ENCODE data around the gene GMPS.

DNA sequence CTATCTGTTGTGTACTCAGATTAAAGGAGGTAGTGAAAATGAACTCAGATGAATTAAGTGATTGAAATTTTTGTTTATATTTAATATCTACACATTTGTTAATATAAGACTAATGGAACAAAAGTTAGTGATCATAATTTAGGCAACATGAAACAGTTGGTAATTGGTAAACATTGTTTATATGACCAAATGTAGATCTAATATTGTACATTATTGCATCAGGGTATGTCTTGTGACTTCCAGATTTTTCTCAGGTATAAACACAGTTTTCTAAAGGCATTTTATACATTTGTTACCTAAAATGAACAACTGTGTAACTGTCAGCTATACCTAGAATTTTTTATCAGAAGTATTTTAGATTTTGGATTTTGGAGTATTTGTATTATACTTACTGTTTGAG, 14.8 kb downstream of the GMPS start:
- no peak for TF ChIP-seq CEBPB (IDR thresholded peaks at IDR 0.05; ENCODE audit: low read depth, low read length)
- TF ChIP-seq EZH2 (IDR thresholded peaks at IDR 0.05; ENCODE audit: low read depth, low read length, severe bottlenecking): no peak
- TF ChIP-seq YY1 (IDR thresholded peaks at IDR 0.05; ENCODE audit: low read depth, low read length): no peak
- no peak for TF ChIP-seq CREB1 (IDR thresholded peaks at IDR 0.05)
- no peak for TF ChIP-seq RAD21 (IDR thresholded peaks at IDR 0.05 in 1 of 2, conservative IDR thresholded peaks at IDR 0.05 in 1 of 2; ENCODE audit: low read depth in 2 of 2, low read length in 2 of 2)
- no peak for TF ChIP-seq SP2 (IDR thresholded peaks at IDR 0.05; ENCODE audit: low read length)
- no peak for TF ChIP-seq GABPA (IDR thresholded peaks at IDR 0.05; ENCODE audit: borderline replicate concordance, insufficient read depth, low read length)
- no peak for TF ChIP-seq POLR2AphosphoS5 (IDR thresholded peaks at IDR 0.05; ENCODE audit: low read depth, low read length)
- no peak for TF ChIP-seq POLR2A (IDR thresholded peaks at IDR 0.05; ENCODE audit: control extremely low read depth in 1 of 2, low read depth in 2 of 2, low read length in 2 of 2)
- TF ChIP-seq SRF (IDR thresholded peaks at IDR 0.05; ENCODE audit: low read depth, low read length): no peak
- no peak for TF ChIP-seq RFX5 (IDR thresholded peaks at IDR 0.05; ENCODE audit: borderline replicate concordance, low read depth, low read length)
- TF ChIP-seq, protein P1, sequence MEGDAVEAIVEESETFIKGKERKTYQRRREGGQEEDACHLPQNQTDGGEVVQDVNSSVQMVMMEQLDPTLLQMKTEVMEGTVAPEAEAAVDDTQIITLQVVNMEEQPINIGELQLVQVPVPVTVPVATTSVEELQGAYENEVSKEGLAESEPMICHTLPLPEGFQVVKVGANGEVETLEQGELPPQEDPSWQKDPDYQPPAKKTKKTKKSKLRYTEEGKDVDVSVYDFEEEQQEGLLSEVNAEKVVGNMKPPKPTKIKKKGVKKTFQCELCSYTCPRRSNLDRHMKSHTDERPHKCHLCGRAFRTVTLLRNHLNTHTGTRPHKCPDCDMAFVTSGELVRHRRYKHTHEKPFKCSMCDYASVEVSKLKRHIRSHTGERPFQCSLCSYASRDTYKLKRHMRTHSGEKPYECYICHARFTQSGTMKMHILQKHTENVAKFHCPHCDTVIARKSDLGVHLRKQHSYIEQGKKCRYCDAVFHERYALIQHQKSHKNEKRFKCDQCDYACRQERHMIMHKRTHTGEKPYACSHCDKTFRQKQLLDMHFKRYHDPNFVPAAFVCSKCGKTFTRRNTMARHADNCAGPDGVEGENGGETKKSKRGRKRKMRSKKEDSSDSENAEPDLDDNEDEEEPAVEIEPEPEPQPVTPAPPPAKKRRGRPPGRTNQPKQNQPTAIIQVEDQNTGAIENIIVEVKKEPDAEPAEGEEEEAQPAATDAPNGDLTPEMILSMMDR (IDR thresholded peaks at IDR 0.05; ENCODE audit: control extremely low read depth in 1 of 3, insufficient read depth in 1 of 3, low read depth in 1 of 3, low read length in 3 of 3): no peak
- TF ChIP-seq BCL11A (IDR thresholded peaks at IDR 0.05; ENCODE audit: low read depth in 2 of 2, low read length in 2 of 2): no peak
- TF ChIP-seq, protein P2, sequence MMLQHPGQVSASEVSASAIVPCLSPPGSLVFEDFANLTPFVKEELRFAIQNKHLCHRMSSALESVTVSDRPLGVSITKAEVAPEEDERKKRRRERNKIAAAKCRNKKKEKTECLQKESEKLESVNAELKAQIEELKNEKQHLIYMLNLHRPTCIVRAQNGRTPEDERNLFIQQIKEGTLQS (IDR thresholded peaks at IDR 0.05; ENCODE audit: insufficient read depth, low read depth, low read length): no peak

Data from H1 (cell line).